NCI-H82 (cell line): ENCODE data around the gene GALK1.
A peak's percentile ranks its signal among the peaks of the same experiment; 100 is the strongest.

Experiments used
- DNase-seq: peaks from one replicate; lab custom pipeline; 2025; lab: John Stamatoyannopoulos, UW

The GALK1 gene

DNA sequence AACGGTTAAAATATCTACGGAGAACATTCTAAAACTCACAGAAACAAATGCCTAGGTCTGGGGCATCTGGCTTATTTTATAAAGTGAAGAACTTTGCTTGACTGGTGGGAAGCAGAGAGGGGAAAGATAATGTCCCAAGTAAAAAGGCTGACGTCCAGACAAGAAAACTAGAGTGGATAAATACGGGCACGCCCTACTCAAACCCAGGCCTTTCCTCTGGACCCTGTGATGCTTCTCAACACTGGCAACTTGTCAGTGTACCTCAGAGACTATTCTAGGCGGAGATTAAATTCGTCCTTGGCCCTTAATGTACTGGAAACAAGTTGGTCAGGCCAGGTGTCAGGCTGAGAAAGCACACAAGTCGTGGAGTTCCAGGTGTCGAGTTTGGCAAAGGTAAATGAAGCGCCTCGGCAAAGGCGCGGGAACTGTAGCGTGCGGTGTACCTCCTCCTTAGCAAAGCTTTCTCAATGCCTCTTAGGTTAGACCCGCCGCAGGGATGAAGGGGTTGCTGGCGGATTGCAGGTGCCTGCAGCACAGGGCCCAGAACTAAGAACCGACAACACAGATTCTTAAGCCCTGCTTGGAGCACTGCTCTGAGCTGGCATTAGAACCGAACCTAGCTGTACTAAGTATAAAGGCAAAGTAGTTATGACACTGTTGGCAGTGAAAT, 18.9 kb upstream of the GALK1 start:
- DNase-seq, result no peak

DNA sequence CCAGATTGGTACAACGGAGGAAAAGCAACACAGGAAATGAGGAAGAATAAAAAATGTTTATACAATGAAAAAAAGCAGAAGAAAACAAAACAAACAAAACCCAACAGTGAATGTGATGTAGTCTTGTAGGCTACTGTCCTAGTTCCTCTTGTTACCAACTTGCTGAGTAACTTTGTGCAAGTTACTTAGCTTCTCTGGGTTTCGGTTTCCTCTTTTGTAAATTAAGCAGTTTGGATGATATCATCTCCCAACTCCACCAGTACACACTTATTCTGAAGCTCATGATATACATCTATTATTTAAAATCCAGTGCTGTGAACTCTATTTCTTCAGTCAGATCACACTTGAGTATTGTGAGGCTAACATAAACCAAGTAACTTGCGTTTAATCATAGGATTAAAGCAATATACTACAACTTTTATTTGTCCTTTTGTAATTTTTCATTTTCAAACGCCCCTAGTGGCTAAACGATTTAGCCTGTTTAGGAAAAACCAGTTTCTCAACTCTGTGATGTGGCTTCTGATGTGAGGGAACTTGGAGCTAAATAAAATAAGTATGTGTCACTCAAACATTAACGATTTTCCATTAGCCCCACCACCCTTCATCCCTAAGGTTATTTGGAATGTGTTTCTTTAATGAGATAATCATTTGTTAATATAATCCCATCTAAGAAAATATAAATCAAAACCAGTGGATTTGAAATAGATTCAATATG, 18.2 kb upstream of the GALK1 start:
- peak; percentile 49 for DNase-seq

GRCh38 chr17:75779987-75780889, 15.2 kb upstream of the GALK1 start:
- no peak for DNase-seq

DNA sequence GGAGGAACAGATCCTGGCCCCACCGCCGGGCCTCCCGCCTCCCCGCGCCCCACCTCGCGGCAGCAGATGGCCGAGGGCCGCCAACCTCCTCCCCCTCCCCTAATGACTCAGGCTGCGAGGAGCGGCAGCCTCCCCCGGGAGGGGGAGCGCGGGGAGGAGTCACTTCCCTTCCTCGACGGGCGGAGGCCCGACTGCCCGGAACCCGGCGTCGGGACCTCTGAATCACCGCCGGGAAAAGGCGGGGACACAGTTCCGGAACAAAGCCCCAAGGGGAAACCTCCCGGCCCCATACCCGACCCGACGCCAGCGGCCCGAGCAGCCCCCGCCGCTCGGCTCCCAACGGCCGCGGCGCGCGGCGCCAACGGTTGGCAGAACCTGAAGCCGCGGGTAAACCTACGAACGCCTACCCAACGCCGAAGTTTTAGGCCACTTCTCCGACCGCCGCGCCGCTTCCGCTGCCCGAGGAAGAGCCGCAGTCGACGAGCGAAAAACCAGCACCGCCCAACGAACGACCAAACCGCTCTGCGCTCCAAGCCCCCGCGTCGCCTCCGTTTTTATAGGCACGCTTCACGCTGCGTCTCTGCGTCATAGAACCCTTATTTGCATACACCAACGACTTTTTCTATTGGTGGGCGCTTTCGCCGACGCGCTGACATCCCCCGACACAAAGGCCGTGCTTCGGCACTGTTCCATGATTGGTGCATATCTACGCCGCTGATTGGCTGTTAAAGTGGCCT, 14.4 kb upstream of the GALK1 start:
- DNase-seq, result peak; percentile 100

DNA sequence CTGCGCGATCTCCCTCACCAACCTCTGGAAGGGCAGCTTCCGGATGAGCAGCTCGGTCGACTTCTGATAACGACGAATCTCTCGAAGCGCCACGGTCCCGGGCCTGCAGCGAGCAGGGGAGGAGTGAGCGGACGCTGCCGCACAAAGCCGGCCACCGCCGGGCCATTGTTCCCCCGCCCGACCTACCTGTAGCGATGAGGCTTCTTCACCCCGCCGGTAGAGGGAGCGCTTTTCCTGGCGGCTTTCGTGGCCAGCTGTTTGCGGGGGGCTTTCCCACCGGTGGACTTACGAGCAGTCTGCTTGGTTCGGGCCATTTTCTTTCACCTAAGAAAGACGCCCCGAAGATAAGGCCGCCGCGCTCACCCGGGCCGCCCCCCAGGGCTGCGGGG, 13.9 kb upstream of the GALK1 start:
- DNase-seq, result peak; percentile 90

GRCh38 chr17:75778066-75778860, 13.3 kb upstream of the GALK1 start:
- peak; percentile 61 for DNase-seq

GRCh38 chr17:75777296-75777922, 12.4 kb upstream of the GALK1 start:
- DNase-seq, result no peak

- peak; percentile 33 for DNase-seq
These were observed 11.6 kb upstream of the GALK1 start for GRCh38 chr17:75776386-75777295.

GRCh38 chr17:75774991-75775668, 10.1 kb upstream of the GALK1 start:
- peak; percentile 50 for DNase-seq

DNA sequence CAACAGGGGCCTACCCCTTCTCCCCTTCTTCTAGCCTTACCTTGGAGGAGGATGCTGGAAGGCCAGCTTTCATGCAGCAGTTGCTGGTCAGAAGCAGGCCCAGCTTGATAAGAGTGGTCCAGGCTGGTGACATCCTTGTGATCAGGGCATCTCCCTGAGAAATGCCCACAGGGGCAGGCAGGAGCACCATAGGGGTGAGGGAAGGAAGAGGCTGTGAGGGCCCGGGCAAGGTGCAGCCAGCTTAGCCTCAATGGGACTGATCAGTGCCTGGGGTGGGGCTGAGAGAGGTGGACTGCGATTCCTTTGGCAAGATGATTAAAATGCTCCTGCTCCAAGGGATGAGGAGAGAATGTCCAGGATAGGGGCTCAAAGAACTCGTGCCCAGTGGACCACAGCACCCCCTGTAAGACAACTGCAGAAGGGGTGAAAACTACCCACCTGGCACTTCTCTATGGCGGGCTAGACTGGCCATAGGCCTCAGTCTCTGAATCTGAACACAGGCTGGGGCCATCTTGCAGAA, 9.5 kb upstream of the GALK1 start:
- no peak for DNase-seq

DNA sequence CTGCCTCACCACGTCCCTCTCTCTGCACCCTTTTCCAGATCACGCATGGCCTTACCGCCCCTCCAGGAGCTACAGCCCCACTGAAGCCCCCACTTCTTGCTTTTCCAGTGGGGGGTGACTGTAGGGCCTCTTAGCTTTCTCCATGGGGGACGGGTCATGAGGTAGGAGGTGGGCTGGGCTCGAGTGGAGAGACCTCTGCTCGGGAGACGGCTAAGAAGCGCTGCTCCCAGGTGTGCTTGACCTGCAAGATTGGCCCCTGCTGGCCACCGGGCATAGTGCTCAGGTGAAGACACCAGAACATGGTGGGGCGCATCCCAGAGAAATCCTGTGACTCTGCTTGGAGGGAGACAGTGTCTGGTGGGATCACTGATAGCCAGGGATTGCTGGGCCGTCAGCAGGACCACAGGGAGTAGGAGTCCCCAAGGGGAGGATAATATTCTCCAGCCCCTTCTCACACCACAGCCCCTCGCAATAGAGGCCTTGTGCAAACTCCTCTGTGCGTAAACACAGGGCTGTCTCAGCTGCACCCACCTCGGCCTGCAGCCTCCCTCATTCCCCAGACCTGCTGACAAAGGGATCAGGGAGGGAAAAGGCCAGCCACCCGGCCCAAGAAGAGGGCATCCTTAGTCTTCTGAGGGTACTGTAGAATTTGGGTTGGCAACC, 8.9 kb upstream of the GALK1 start:
- DNase-seq, result no peak

DNA sequence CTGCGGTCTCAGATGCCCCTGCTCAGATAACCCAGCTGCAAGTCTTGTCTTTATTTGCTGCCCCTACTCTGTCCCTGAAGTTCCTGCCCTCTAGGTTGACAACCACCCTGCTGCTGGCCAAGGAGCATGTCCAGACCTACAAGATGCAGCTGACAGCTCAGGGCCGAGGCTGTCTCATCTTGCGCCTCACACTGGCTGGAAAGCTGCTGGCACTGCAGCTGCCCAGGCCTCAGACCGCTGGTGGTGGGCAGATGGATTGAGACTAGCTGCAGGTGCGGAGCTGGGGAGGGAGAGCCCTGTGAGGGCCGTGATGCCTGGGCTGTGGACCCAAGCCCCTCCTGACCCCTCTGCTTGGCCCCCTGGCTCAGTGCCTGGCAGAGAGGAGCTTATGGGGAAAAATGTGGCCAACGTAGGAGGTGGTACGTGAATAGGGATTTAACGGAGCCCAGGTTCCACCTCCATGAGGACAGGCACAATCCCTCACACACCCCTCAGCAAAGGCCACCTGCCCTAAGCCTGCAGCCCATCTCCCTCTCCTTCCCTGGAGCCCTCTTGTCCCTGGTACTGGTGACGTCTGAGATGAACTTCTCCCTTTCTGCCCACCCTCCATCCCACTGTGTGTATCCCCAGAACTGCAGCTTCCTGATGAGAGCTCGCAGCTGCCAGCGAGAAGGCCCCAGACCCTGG, 8.3 kb upstream of the GALK1 start:
- no peak for DNase-seq

GRCh38 chr17:75771334-75772281, 6.6 kb upstream of the GALK1 start:
- DNase-seq, result peak; percentile 44

DNA sequence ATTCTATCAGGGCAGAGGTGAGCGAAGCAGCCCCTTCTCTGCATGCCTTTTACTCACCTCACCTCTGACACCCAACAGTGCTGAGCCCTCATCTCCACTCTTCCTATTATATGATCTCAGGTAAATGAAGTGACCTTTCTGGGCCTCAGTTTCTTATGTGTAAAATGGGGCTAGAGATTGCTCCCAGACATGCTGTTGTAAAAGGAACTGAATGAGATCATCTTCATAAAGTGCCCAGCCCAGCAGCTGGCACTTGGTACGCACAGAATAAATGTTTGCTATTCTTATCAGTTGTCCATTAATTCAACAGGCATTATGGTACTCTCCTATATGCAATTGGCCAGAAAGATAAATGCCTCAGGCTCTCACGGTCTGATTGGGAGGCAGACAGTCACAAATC, 4.5 kb upstream of the GALK1 start:
- DNase-seq, result no peak

DNA sequence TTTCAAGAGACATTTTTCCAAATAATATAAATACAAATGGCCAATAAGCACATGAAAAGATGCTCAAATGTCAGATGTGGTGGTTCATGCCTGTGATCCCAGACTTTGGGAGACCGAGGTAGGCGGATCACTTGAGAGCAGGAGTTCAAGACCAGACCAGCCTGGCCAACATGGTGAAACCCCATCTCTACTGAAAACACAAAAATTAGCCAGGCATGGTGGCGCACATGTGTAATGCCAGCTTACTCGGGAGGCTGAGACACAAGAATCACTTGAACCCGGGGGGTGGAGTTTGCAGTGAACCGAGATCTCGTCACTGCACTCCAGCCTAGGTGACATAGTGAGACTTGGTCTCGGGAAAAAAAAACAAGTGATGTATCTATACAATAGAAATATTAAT, 2.9 kb upstream of the GALK1 start:
- no peak for DNase-seq

DNA sequence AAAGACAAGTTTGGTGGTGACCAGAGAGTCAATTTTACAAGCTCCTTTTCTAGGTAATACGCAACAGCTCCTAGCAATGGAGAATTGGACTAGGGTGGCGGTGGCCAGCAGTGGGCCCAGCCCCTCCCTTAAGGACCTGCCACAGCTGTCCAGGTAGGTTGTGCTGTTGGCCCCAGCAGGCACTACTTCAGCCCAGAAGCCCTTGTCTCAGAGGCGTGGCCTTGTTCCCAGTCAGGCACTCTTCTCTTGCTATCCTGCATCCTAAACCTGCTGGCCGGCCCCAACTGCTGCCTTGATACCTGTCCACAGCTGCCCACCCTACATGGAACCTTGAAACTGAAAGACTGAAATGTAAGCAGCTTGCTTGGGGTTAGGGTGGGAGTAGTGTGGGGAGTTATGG, 989 bp upstream of the GALK1 start:
- no peak for DNase-seq

GRCh38 chr17:75764417-75764710, 628 bp downstream of the GALK1 start:
- DNase-seq, result no peak
